ENCODE data around the gene SCG3. TPM values are rescaled to one million over a fixed set of nuclear protein-coding genes. Genes with fewer than 3 reads are reported as not detected.

SCG3 gene
- total RNA-seq, 1 experiment from 2014 or later: 32.1 TPM

GRCh38 chr15:51681303-51681963 lies at the start of gene SCG3 (continued):
- no peak for TF ChIP-seq STAT6 (CRISPR knock-in tag; conservative IDR thresholded peaks at IDR 0.05; ENCODE audit: low read depth)
- peak; percentile 94 for TF ChIP-seq E2F5 (CRISPR knock-in tag; IDR thresholded peaks at IDR 0.05)
- peak; percentile 84 for TF ChIP-seq MYBL2 (CRISPR knock-in tag; IDR thresholded peaks at IDR 0.05)
- peak; percentile 84; the same call in 1 of the 2 replicates for TF ChIP-seq PREB (CRISPR knock-in tag; IDR thresholded peaks at IDR 0.05; ENCODE audit: borderline replicate concordance)
- no peak for TF ChIP-seq ZNF512 (CRISPR knock-in tag; IDR thresholded peaks at IDR 0.05; ENCODE audit: borderline replicate concordance)
- peak; percentile 97 for TF ChIP-seq FOXK1 (CRISPR knock-in tag; IDR thresholded peaks at IDR 0.05)
- peak; percentile 76 for TF ChIP-seq USF1 (CRISPR knock-in tag; IDR thresholded peaks at IDR 0.05)
- TF ChIP-seq IRF2 (CRISPR knock-in tag; IDR thresholded peaks at IDR 0.05; ENCODE audit: borderline replicate concordance, low read depth): no peak
- TF ChIP-seq MXD4 (CRISPR knock-in tag; IDR thresholded peaks at IDR 0.05; ENCODE audit: borderline replicate concordance): no peak
- no peak for TF ChIP-seq CDX4 (CRISPR knock-in tag; IDR thresholded peaks at IDR 0.05; ENCODE audit: borderline replicate concordance)
- peak; percentile 97 for TF ChIP-seq CBFB (CRISPR knock-in tag; IDR thresholded peaks at IDR 0.05; ENCODE audit: low read depth)
- TF ChIP-seq TEAD1 (CRISPR knock-in tag; IDR thresholded peaks at IDR 0.05): peak; percentile 97

GRCh38 chr15:51634591-51635198 lies 46.6 kb upstream of the SCG3 start:
- peaks cover 60% of the 10 kb centered on the region for H3K27me3 Mint-ChIP-seq (ENCODE audit: low read depth)
- ATAC-seq: no peak
- H3K4me3 Mint-ChIP-seq: no peak overlapping the region
- ChIA-PET CTCF (no interaction called here), POLR2A (no interaction called here)
- no peaks in the 10 kb centered on the region for H3K36me3 Mint-ChIP-seq
- DNase-seq (ENCODE audit: low spot score): no peak
- no peak overlapping the region for H3K27ac Mint-ChIP-seq
- H3K9me3 Mint-ChIP-seq: 0 out of 2 replicates have a peak, but pooled peaks cover 3% of the 10 kb centered on the region
- TF ChIP-seq FOXP4 (CRISPR knock-in tag; IDR thresholded peaks at IDR 0.05): no peak
- no peak for TF ChIP-seq GRHL2 (CRISPR knock-in tag; IDR thresholded peaks at IDR 0.05; ENCODE audit: insufficient replicate concordance, severe bottlenecking)
- no peak for TF ChIP-seq E2F4 (CRISPR knock-in tag; IDR thresholded peaks at IDR 0.05; ENCODE audit: borderline replicate concordance, low read depth)
- no peak for TF ChIP-seq MLX (CRISPR knock-in tag; IDR thresholded peaks at IDR 0.05)
- H3K4me1 Mint-ChIP-seq: no peaks in the 10 kb centered on the region

Measured in WTC11 (cell line).